GM12892 (cell line): ENCODE measurements around the gene MYBPC2.

Experiments used
- DNase-seq: peaks from one replicate; pipeline ENCODE4 v3.0.0; 2011; ENCODE audit not compliant: insufficient read length
- FAIRE-seq: peaks from 2 replicates; lab custom pipeline; 2011; peaks lifted over from hg19 to GRCh38; lab: Jason Lieb, UNC
- POLR2A ChIP-seq: IDR thresholded peaks from 2 replicates; pipeline ENCODE4 v1.6.1; 2011; ENCODE audit warnings: low read depth, low read length, control low read depth
- POLR2AphosphoS5 ChIP-seq: IDR thresholded peaks from 2 replicates; pipeline ENCODE4 v1.6.1; 2011; ENCODE audit warnings: low read depth, low read length, control low read depth
- TAF1 ChIP-seq: IDR thresholded peaks from 2 replicates; pipeline ENCODE4 v1.6.1; 2011; ENCODE audit warnings: low read depth, mild to moderate bottlenecking, control low read depth, low read length, borderline replicate concordance

The MYBPC2 gene

GRCh38 chr19:50482916-50483315, 50.2 kb downstream of the MYBPC2 start:
- no peak for TF ChIP-seq POLR2AphosphoS5
- TF ChIP-seq POLR2A, result no peak
- TF ChIP-seq TAF1, result no peak
- FAIRE-seq (no peak), DNase-seq (no peak)

GRCh38 chr19:50485284-50485955, 52.7 kb downstream of the MYBPC2 start:
- DNase-seq (no peak), FAIRE-seq (no peak)
- TF ChIP-seq POLR2AphosphoS5 (no peak; the same call in 1 of the 2 replicates), POLR2A (0 out of 2 replicates have a peak, but pooled peaks have one; percentile 13), TAF1 (no peak)

GRCh38 chr19:50486823-50487515, 54.3 kb downstream of the MYBPC2 start:
- TF ChIP-seq POLR2A (no peak), TAF1 (no peak), POLR2AphosphoS5 (no peak)
- DNase-seq, result no peak
- FAIRE-seq, result no peak

- TF ChIP-seq POLR2A, result no peak
- TF ChIP-seq TAF1, result no peak
- TF ChIP-seq POLR2AphosphoS5, result no peak
- DNase-seq (no peak), FAIRE-seq (no peak)
Observed at GRCh38 chr19:50488389-50489194, 55.9 kb downstream of the MYBPC2 start.

- no peak for DNase-seq
- no peak for FAIRE-seq
- TF ChIP-seq POLR2AphosphoS5, result no peak
- no peak for TF ChIP-seq POLR2A
- TF ChIP-seq TAF1, result no peak
Observed at GRCh38 chr19:50489461-50490011, 56.8 kb downstream of the MYBPC2 start.

- no peak for FAIRE-seq
- TF ChIP-seq TAF1, result no peak
- no peak for TF ChIP-seq POLR2A
- no peak for TF ChIP-seq POLR2AphosphoS5
- DNase-seq, result no peak
Observed at GRCh38 chr19:50490411-50490811, 57.7 kb downstream of the MYBPC2 start.

GRCh38 chr19:50490991-50491472, 58.3 kb downstream of the MYBPC2 start:
- DNase-seq (no peak), FAIRE-seq (no peak)
- TF ChIP-seq POLR2A, result no peak
- TF ChIP-seq TAF1, result no peak
- no peak for TF ChIP-seq POLR2AphosphoS5

- TF ChIP-seq POLR2AphosphoS5, result no peak
- no peak for TF ChIP-seq TAF1
- FAIRE-seq, result no peak
- no peak for DNase-seq
Observed at GRCh38 chr19:50492303-50493052, 59.8 kb downstream of the MYBPC2 start.

- TF ChIP-seq TAF1, result no peak
- no peak for TF ChIP-seq POLR2A
- FAIRE-seq (no peak), DNase-seq (no peak)
Observed at GRCh38 chr19:50493171-50493570, 60.5 kb downstream of the MYBPC2 start.

GRCh38 chr19:50494186-50495019, 61.7 kb downstream of the MYBPC2 start:
- no peak for FAIRE-seq
- no peak for DNase-seq
- TF ChIP-seq POLR2AphosphoS5, result no peak
- TF ChIP-seq POLR2A, result no peak
- no peak for TF ChIP-seq TAF1
